GM18517 (cell line): ENCODE data around the gene FAM131B.
"Not testable (repeated sequence)": the region's sequence is repeated elsewhere in the genome, so short reads cannot be mapped to it uniquely, and the experiment has no call there.

Source experiments
- ATAC-seq: cut with Tn5 transposase; IDR thresholded peaks from one replicate; pipeline ENCODE4 v1.9.1; 2021; ENCODE audit warnings: mild to moderate bottlenecking, moderate library complexity; ENCODE audit not compliant: unreplicated experiment

Gene FAM131B

DNA sequence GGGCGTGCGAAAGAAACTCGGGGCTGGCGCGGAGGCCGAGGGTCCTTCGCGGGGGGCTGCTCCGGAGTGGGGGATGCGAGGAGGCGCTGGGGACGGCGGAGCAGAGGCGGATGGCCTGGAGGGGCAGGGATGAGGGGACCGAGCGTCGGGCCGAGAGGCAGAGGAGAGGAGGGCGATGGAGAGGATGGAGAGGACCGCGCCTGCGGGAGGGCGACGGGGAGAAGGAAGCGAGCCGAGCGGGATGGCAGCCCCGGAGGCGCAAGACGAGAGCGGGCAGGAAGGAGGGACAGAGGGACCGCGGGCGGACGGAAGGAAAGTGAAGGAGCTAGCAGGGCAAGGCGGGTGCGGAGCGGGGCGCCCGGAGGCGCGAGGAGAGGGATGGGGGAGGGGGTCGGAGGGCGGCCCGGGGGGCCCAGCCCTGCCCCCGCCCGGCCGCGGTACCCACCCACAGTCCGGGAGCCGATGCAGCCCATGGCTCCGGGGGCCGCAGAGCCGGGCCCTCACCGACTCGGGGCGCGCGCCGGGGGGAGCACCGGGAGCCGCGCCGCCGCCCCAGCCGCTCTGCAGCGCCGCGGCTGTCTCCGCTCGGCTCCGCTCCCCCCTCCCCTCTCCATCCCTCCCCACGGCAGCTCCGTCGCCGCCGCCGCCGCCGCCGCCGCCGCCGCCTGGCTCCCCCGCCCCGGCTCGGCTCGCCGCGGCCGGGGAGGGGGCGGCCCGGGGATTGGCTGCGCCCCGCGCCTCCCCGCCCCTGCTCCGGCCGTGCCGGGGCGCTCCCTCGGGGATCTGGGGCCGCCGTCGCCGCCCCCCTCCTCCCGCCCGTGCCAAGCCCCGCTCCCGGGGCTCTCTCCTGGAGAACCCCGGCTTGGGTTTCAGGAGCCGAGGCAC is at the start of gene FAM131B:
Gene FAM131B, minus strand, starts transcription at position 583 of the 885 bp plus-strand sequence. Its CDS starts 110 bp downstream, at position 473.
- ATAC-seq = no peak

DNA sequence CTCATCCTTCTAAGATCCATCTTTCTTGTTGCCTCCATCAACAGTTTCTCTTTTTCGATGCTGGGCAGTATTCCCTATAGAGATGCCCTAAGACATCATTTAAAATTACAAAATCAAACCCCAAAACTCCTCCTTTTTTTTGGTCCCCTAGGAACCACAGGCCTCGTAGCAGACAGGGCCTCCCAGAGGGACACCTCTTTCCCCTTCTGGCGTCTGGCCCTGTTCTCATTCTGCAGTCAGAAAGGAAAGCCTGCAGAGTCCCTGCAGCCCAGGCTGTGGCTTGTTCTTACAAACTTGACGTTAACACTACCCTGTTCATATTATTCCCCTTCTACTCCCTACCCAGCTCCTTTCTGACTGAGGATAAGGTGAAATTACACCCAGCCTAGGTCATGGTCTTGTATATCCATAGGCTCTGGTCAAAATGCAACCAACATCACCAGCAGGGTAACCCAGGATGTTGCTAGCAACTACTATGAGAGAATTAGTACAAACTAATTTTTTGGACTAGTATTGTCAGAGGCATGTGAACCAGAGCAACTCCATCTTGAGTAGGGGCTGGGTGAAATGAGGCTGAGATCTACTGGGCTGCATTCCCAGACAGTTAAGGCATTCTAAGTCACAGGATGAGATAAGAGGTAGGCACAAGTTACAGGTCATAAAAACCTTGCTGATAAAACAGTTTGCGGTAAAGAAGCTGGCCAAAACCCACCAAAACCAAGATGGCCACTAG is 49.6 kb upstream of the FAM131B start:
- no peak for ATAC-seq

DNA sequence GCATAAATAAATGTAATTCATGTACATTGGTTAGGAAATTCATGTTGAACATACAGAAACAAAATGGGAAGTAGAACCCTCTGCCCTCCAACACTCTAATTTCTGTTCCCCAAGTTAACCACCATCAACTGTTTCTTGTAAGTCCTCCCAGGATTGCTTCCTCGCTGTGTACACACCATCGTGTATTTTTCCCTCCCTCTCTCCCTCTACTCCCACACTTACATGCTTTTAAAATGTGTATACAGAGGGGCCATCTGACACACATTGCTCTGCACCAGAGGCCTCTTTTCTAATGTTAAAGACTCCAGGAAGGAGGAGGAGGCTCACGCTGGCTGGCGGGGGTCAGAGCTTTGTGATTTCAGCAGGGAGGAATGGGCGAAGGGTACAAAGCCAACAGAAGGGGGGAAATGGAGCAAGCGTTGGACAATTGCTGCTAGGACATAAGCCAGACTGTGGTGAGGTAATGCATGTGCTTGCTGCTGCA is 48.0 kb upstream of the FAM131B start:
- ATAC-seq = no peak

- peak; percentile 48 for ATAC-seq
Measured at GRCh38 chr7:143408686-143409561, 46.4 kb upstream of the FAM131B start, which contains the start of gene EPHA1. EPHA1 (minus strand) TSS chr7:143408856; CDS start chr7:143408805, 51 bp downstream.

DNA sequence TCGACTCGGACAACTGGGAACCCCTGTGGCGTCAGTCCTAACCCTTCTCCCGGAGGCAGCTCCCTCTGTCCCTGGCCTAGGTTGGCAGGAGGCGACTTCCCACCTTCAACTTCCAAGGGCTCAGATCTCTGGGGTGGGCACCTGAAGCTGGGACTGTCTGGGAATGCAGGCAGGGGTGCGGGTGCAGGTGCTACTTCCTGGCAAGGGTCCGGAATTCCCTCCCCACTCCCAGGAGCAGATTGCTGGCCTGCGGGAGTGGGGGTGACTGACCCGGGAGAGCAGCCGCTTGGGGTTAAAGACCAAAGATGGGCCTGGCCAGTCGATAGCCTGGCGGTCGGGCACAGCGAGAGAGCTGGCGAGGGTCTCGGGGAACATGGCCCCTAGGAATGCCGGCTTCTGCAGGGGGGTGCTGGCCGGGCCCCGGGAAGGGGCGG is 45.8 kb upstream of the FAM131B start:
- ATAC-seq = no peak

- no peak for ATAC-seq
Measured at GRCh38 chr7:143407287-143408251, 45.1 kb upstream of the FAM131B start.

DNA sequence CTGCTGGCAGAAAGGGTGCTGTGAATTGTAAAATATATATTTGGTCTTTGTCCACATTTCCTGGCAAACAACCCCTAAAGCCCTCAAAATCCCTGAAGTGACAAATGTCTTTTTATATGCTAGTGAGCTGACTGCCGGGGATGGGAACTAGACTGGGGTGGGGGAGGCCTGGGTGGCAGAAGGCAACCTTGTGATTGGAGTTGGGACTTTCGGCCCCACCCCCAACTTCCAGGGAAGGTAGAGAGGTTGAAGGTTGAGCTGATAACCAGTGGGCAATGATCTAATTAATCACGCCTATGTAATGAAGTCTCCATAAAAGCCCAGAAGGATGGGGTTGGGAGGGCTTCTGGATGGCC is 43.5 kb upstream of the FAM131B start:
- no peak for ATAC-seq

GRCh38 chr7:143405173-143406001 is 42.9 kb upstream of the FAM131B start:
- no peak for ATAC-seq

GRCh38 chr7:143402233-143402632 is 39.7 kb upstream of the FAM131B start:
- ATAC-seq = not testable (repeated sequence)

- ATAC-seq = no peak
Measured at GRCh38 chr7:143401265-143401664, 38.8 kb upstream of the FAM131B start.

- ATAC-seq = no peak
Measured at GRCh38 chr7:143399642-143400041, 37.1 kb upstream of the FAM131B start.

GRCh38 chr7:143399151-143399550 is 36.6 kb upstream of the FAM131B start:
- no peak for ATAC-seq

GRCh38 chr7:143398616-143399015 is 36.1 kb upstream of the FAM131B start:
- no peak for ATAC-seq

GRCh38 chr7:143397710-143398530 is 35.4 kb upstream of the FAM131B start:
- no peak for ATAC-seq

DNA sequence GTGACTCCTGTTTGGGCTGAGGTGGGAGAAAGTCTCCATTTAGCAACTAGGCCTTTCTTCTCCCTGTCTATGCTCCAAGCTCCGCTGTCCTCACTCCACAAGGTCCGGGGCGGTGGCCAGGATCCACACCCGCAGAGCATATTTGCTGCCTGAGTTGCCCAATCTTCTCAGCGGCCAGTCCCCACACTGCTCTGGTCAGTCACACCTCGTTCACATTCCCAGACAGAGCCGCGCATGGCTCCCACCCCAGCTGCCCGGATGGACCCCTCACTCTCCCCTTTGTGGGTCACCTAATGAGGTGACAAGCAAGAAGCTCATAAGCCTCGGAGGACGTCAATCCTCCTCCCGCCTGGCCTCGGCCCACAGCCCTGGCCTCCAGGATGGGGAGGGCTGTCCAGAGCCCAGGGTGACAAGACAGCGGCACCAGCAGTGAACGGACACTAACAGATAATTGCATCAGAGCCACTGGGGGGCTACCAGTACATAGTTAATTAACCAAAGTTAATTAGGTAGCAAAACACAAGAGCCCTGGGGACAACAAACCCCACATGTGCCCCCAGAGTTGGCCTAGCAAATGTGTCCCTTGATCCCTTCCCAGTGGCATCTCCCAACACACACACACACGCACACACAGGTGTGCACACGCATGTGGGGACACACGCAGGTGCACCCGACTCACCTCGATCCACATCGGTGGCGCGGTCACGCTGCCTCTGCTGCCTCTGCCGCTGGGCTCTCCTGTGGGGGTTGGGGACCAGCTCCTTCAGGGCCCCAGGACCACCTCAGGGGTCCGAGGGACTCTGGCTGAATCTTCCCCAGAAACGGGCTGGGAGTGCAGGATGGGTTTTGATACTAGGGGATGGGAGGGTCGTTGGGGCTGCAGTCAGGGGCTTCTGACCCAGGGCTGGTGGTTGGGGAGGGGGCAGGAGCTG is 34.4 kb upstream of the FAM131B start:
- no peak for ATAC-seq

GRCh38 chr7:143396182-143396581 is 33.7 kb upstream of the FAM131B start:
- ATAC-seq = no peak
